ENCODE results near the gene MED26.

The MED26 gene

GRCh38 chr19:16587833-16588823, 39.9 kb downstream of the MED26 start:
- peak; percentile 93 for DNase-seq

GRCh38 chr19:16586991-16587832, 40.8 kb downstream of the MED26 start:
- DNase-seq = peak; percentile 27

GRCh38 chr19:16586477-16586871, 41.5 kb downstream of the MED26 start:
- DNase-seq = no peak

- no peak for DNase-seq
Measured at GRCh38 chr19:16585808-16586476, 42.1 kb downstream of the MED26 start.

- no peak for DNase-seq
Measured at GRCh38 chr19:16585094-16585801, 42.8 kb downstream of the MED26 start.

GRCh38 chr19:16584248-16585093, 43.5 kb downstream of the MED26 start:
- DNase-seq = peak; percentile 95

GRCh38 chr19:16582486-16583261, 45.3 kb downstream of the MED26 start:
- no peak for DNase-seq

- no peak for DNase-seq
Measured at GRCh38 chr19:16581971-16582343, 46.0 kb downstream of the MED26 start.

GRCh38 chr19:16581145-16581970, 46.6 kb downstream of the MED26 start:
- no peak for DNase-seq

GRCh38 chr19:16579381-16579780, 48.6 kb downstream of the MED26 start:
- peak; percentile 48 for DNase-seq

GRCh38 chr19:16577531-16577985, 50.4 kb downstream of the MED26 start:
- DNase-seq = no peak

- no peak for DNase-seq
Measured at GRCh38 chr19:16576690-16577530, 51.1 kb downstream of the MED26 start.

GRCh38 chr19:16575861-16576689, 51.9 kb downstream of the MED26 start:
- DNase-seq = no peak

- DNase-seq = no peak
Measured at GRCh38 chr19:16575282-16575681, 52.7 kb downstream of the MED26 start.

- no peak for DNase-seq
Measured at GRCh38 chr19:16573925-16574324, 54.1 kb downstream of the MED26 start.

GRCh38 chr19:16573296-16573695, 54.7 kb downstream of the MED26 start:
- no peak for DNase-seq

- peak; percentile 98 for DNase-seq
Measured at GRCh38 chr19:16572332-16573211, 55.4 kb downstream of the MED26 start, which contains the start of gene SLC35E1. Gene SLC35E1 (minus strand): TSS chr19:16572415. CDS start chr19:16572364, 51 bp downstream.

Measured in hematopoietic multipotent progenitor cell treated with erythropoietin and hydrocortisone succinate and interleukin-3 and kit ligand, for 4 days (in vitro differentiated cells).